Measurements from ENCODE around the gene INPP4A.

The INPP4A gene

DNA sequence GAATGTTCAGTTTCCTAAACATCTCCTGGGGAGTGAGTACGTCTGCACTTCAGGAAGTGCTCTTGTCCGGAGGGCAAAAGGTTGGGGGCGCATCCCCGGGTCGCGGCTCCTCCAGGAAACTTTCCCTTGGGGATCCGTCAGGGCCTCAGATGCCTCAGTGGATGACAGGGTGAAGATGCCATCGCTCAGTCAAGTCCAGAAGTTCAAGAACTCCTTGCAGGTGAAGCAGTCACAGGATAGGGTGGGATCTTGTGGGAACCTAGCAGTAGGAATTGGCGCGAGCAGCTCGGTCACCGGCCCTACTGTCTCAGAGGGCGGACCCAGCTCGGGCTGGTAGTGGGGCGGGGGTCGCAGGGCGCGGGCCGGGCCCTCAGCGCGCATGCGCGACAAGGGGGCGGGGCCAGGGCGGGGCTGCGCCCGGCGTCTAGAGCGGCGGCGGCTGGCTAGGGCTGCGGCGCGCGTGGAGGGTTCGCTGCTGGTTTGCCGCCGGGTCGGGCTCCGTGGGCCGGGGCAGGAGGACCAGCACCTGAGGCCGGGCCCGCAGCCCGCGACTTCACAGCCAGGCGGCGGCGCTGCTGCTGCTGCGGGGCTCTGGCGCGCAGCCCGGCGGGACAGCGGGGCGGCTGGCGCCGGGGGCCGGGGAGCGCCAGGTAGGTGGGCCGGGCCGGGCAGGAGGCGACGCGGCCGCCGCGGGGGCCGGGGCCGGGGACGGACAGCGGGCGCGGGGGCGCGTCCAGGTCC, at the start of gene INPP4A:
TSS of gene INPP4A (plus strand) at position 423 of the 741 bp plus-strand sequence. CDS start 75,191 bp downstream, outside the sequence.
- TF ChIP-seq, protein P1, sequence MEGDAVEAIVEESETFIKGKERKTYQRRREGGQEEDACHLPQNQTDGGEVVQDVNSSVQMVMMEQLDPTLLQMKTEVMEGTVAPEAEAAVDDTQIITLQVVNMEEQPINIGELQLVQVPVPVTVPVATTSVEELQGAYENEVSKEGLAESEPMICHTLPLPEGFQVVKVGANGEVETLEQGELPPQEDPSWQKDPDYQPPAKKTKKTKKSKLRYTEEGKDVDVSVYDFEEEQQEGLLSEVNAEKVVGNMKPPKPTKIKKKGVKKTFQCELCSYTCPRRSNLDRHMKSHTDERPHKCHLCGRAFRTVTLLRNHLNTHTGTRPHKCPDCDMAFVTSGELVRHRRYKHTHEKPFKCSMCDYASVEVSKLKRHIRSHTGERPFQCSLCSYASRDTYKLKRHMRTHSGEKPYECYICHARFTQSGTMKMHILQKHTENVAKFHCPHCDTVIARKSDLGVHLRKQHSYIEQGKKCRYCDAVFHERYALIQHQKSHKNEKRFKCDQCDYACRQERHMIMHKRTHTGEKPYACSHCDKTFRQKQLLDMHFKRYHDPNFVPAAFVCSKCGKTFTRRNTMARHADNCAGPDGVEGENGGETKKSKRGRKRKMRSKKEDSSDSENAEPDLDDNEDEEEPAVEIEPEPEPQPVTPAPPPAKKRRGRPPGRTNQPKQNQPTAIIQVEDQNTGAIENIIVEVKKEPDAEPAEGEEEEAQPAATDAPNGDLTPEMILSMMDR (IDR thresholded peaks at IDR 0.05; ENCODE audit: control insufficient read depth, insufficient read depth, low read depth, low read length, missing control alignments), result no peak
- DNase-seq (ENCODE audit: low read depth), result no peak
- H3K4me3 ChIP-seq (ENCODE audit: control insufficient read depth, low read depth, low read length), result peak within 1 kb of the TSS; percentile 77

DNA sequence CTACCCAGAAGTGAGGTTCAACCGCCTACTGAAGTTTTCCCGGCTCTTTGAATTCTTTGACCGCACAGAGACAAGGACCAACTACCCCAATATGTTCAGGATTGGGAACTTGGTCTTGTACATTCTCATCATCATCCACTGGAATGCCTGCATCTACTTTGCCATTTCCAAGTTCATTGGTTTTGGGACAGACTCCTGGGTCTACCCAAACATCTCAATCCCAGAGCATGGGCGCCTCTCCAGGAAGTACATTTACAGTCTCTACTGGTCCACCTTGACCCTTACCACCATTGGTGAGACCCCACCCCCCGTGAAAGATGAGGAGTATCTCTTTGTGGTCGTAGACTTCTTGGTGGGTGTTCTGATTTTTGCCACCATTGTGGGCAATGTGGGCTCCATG, 48.7 kb upstream of the INPP4A start:
- TF ChIP-seq, protein P1 (IDR thresholded peaks at IDR 0.05; ENCODE audit: control insufficient read depth, insufficient read depth, low read depth, low read length, missing control alignments), result no peak
- no peak overlapping the region for H3K4me3 ChIP-seq (ENCODE audit: control insufficient read depth, low read depth, low read length)

DNA sequence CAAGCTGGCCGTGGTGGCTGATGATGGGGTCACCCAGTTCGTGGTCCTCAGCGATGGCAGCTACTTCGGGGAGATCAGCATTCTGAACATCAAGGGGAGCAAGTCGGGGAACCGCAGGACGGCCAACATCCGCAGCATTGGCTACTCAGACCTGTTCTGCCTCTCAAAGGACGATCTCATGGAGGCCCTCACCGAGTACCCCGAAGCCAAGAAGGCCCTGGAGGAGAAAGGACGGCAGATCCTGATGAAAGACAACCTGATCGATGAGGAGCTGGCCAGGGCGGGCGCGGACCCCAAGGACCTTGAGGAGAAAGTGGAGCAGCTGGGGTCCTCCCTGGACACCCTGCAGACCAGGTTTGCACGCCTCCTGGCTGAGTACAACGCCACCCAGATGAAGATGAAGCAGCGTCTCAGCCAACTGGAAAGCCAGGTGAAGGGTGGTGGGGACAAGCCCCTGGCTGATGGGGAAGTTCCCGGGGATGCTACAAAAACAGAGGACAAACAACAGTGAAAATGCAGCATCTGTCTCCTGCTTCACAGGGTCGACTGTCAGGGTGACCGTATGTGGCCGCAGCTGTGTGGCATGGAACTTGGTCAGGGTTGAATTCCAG, 47.8 kb upstream of the INPP4A start:
- TF ChIP-seq, protein P1 (IDR thresholded peaks at IDR 0.05; ENCODE audit: control insufficient read depth, insufficient read depth, low read depth, low read length, missing control alignments), result no peak
- H3K4me3 ChIP-seq (ENCODE audit: control insufficient read depth, low read depth, low read length), result no peak overlapping the region
- no peak for DNase-seq (ENCODE audit: low read depth)

More for the DNA sequence above, 48.7 kb upstream of the INPP4A start:
- DNase-seq (ENCODE audit: low read depth), result no peak

DNA sequence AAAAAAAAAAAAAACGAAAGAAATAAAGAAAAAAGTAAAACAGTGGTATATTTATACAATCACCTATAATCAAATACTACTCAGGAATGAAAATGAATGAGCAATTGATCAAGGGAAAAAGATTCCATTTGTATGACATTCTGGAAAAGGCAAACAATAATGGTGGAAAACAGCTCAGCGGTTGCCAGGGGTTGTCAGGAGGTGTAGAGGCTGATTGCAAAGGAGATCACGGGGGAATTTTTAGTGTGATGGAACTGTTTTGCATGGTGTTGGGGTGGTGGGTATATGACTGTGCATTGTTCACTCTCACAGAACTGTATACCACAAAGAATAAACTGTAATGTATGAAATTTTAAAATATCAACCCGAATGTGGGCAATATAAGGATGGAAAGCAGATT, 45.5 kb upstream of the INPP4A start:
- no peak for DNase-seq (ENCODE audit: low read depth)
- TF ChIP-seq, protein P1 (IDR thresholded peaks at IDR 0.05; ENCODE audit: control insufficient read depth, insufficient read depth, low read depth, low read length, missing control alignments), result no peak

DNA sequence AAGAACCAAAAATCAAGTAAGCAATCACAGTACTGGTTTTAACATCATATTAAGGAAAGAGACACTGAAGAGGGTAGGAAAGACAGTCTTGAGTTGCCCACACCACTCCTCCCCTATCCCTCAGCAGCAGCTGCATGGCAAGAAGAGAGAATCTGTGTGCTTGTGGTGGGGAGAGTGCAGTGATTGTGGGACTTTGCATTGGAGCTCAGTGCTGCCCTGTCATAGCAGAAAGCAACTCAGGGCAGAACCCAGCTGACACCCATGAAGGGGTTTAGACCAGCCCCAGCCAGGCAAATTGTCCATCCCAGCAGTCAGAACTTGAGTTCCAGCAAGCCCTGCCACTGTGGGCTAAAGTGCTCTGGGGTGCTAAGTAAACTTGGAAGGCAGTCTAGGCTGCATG, 40.8 kb upstream of the INPP4A start:
- no peak for DNase-seq (ENCODE audit: low read depth)
- TF ChIP-seq, protein P1 (IDR thresholded peaks at IDR 0.05; ENCODE audit: control insufficient read depth, insufficient read depth, low read depth, low read length, missing control alignments), result no peak
- H3K4me3 ChIP-seq (ENCODE audit: control insufficient read depth, low read depth, low read length), result no peak overlapping the region

More for the DNA sequence above, 45.5 kb upstream of the INPP4A start:
- no peak overlapping the region for H3K4me3 ChIP-seq (ENCODE audit: control insufficient read depth, low read depth, low read length)

DNA sequence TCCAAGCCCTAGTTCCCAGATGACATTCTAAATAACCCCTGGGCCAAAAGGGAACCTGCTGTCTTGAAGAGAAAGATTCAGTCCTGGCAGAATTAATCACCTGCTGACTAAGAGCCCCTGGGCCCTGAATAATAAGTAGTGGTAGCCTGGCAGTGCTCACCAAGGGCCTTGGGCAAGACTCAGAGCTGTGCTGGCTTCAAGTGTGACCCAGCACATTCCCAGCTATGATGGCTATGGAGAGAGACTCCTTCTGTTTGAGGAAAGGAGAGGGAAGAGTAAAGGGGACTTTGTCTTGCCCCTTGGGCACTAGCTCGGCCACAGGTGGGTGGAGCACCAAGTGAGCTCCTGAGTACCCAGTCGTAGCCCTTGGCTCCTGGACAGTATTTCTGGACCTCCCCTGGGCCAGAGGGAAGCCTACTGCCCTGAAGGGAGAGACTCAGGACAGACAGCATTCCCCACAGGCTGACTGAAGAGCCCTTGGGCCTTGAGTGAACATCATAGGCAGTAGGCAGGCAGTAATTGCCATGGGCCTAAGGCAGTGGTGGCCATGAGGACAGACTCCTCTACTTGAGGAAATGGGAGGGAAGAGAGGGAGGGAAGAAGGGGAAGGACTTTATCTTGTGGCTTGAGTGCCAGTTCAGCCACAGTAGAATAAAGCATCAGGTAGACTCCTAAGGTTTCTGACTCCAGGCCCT, 40.0 kb upstream of the INPP4A start:
- no peak overlapping the region for H3K4me3 ChIP-seq (ENCODE audit: control insufficient read depth, low read depth, low read length)
- no peak for DNase-seq (ENCODE audit: low read depth)
- TF ChIP-seq, protein P1 (IDR thresholded peaks at IDR 0.05; ENCODE audit: control insufficient read depth, insufficient read depth, low read depth, low read length, missing control alignments), result no peak

Data from AG09309 (cell line).